ENCODE measurements around the gene APOC4.

Gene APOC4

GRCh38 chr19:44992336-44993163 is 50.5 kb downstream of the APOC4 start:
- no peak for DNase-seq (ENCODE audit: low spot score)
- FAIRE-seq = no peak

GRCh38 chr19:44993526-44993925 is 51.5 kb downstream of the APOC4 start:
- DNase-seq (ENCODE audit: low spot score) = no peak
- FAIRE-seq = no peak

- FAIRE-seq (no peak), DNase-seq (ENCODE audit: low spot score) (no peak)
Measured at GRCh38 chr19:44993926-44994537, 52.0 kb downstream of the APOC4 start.
